Raji (cell line): ENCODE measurements around the gene RTP5.

Source experiments
- POLR2A ChIP-seq: IDR thresholded peaks from 2 replicates; pipeline ENCODE4 v1.6.1; 2011; ENCODE audit warnings: low read depth, low read length, control low read depth; ENCODE audit not compliant: insufficient read depth

The RTP5 gene

GRCh38 chr2:241843321-241844065 lies 26.0 kb upstream of the RTP5 start:
- no peak for TF ChIP-seq POLR2A

- no peak for TF ChIP-seq POLR2A
Measured at GRCh38 chr2:241844066-241844728, 25.3 kb upstream of the RTP5 start.

GRCh38 chr2:241844831-241845578 lies 24.5 kb upstream of the RTP5 start:
- TF ChIP-seq POLR2A = no peak

- TF ChIP-seq POLR2A = no peak
Measured at GRCh38 chr2:241846406-241846805, 23.1 kb upstream of the RTP5 start.

- no peak for TF ChIP-seq POLR2A
Measured at GRCh38 chr2:241848761-241849615, 20.5 kb upstream of the RTP5 start.

- TF ChIP-seq POLR2A = no peak
Measured at GRCh38 chr2:241849616-241850543, 19.6 kb upstream of the RTP5 start.

- no peak for TF ChIP-seq POLR2A
Measured at GRCh38 chr2:241850544-241851324, 18.8 kb upstream of the RTP5 start.

GRCh38 chr2:241851325-241852115 lies 18.0 kb upstream of the RTP5 start:
- no peak for TF ChIP-seq POLR2A

- no peak for TF ChIP-seq POLR2A
Measured at GRCh38 chr2:241852116-241852980, 17.2 kb upstream of the RTP5 start.

GRCh38 chr2:241852981-241853631 lies 16.4 kb upstream of the RTP5 start:
- no peak for TF ChIP-seq POLR2A
